HCT116 (cell line): ENCODE results near the gene P2RY4. TPM values are rescaled to one million over a fixed set of nuclear protein-coding genes. Genes with fewer than 3 reads are reported as not detected.

ENCODE experiments used
- ATAC-seq: fragments of 200-7000 bp; cut with Tn5 transposase; 2 replicates; pipeline ENCODE4 v1.9.1; 2020; ENCODE audit warnings: mild to moderate bottlenecking, moderate library complexity
- BruUV-seq: library from RNA; stranded (reverse); fragments of 400-500 nt; replicated peaks from 2 replicates; lab custom pipeline; 2021; lab: Mats Ljungman, UMichigan
- CTCF ChIA-PET: fragments of 300-600 bp; sonication (Branson Sonifier 250); formaldehyde crosslinking; loops from one replicate; lab custom pipeline; 2021; ENCODE audit warnings: antibody characterized with exemption; lab: Charles Lee
- POLR2A ChIA-PET: fragments of 300-600, 350-600 bp; sonication (Branson Sonifier 250); formaldehyde crosslinking; loops from one replicate; lab custom pipeline; 2021; ENCODE audit warnings: antibody characterized with exemption; lab: Charles Lee
- RAD21 ChIA-PET, 2 experiments: fragments of 300-600 bp; sonication (Branson Sonifier 250); formaldehyde crosslinking; loops; one replicate each; lab custom pipeline; 2023; ENCODE audit warnings: low total read pairs in 2 of 2; ENCODE audit not compliant: uncharacterized antibody in 2 of 2, unreplicated experiment in 2 of 2, low non-redundant PET in 1 of 2; lab: Charles Lee
- DNase-seq: peaks from one replicate; pipeline ENCODE4 v3.0.0-alpha.2; 2010; ENCODE audit warnings: low read depth, low spot score
- H2AFZ ChIP-seq: fragments of 200-600 bp; shearing (Covaris generic), sonication (generic); 2 replicates; pipeline ENCODE4 v1.6.1; 2017; ENCODE audit warnings: low read depth, mixed run types, mixed read lengths, antibody characterized with exemption, low read length; ENCODE audit not compliant: poor library complexity, severe bottlenecking
- H3K27ac ChIP-seq: 2 replicates; pipeline ENCODE4 v1.5.1; 2012; ENCODE audit warnings: low read depth, low read length
- H3K27me3 ChIP-seq: fragments of 200-600 bp; sonication (generic); 2 replicates; pipeline ENCODE4 v1.6.1; 2016; ENCODE audit warnings: mixed run types, low read length, mixed read lengths; ENCODE audit not compliant: insufficient read depth
- H3K36me3 ChIP-seq, 2 experiments: fragments of 200-500 bp in 1 of 2; fragments of 200-600 bp in 1 of 2; sonication (Bioruptor generic) in 1 of 2; sonication (generic) in 1 of 2; 2 replicates each; pipeline versions ENCODE4 v1.5.1 to v1.6.1; 2014 to 2016; ENCODE audit warnings: low read length in 2 of 2, inconsistent platforms in 1 of 2, mixed read lengths in 1 of 2, mixed run types in 1 of 2; ENCODE audit not compliant: insufficient read depth in 2 of 2, control insufficient read depth in 1 of 2
- H3K4me1 ChIP-seq, 2 experiments: fragments of 200-600 bp in 1 of 2; sonication (generic) in 1 of 2; 2 replicates each; pipeline versions ENCODE4 v1.5.1 to v1.6.1; 2012 to 2017; ENCODE audit warnings: low read length in 2 of 2, inconsistent platforms in 1 of 2, mild to moderate bottlenecking in 1 of 2, mixed read lengths in 1 of 2, mixed run types in 1 of 2, moderate library complexity in 1 of 2; ENCODE audit not compliant: insufficient read depth in 2 of 2, control insufficient read depth in 1 of 2
- H3K4me2 ChIP-seq: fragments of 200-600 bp; sonication (generic); 2 replicates; pipeline ENCODE4 v1.6.1; 2017; ENCODE audit warnings: mixed run types, low read length, mixed read lengths
- H3K4me3 ChIP-seq, 2 experiments: fragments of 200-600 bp in 1 of 2; sonication (generic) in 1 of 2; replicated peaks in 1 of 2; 2 replicates each; pipeline ENCODE4 v1.5.1; 2011 to 2016; ENCODE audit warnings: low read length in 2 of 2, control low read depth in 1 of 2, low read depth in 1 of 2, mild to moderate bottlenecking in 1 of 2, mixed read lengths in 1 of 2, mixed run types in 1 of 2
- H3K79me2 ChIP-seq: fragments of 200-600 bp; sonication (generic); 2 replicates; pipeline ENCODE4 v1.6.1; 2017; ENCODE audit warnings: mild to moderate bottlenecking, mixed run types, low read length, moderate library complexity, mixed read lengths; ENCODE audit not compliant: insufficient read depth
- H3K9ac ChIP-seq: fragments of 200-600 bp; sonication (generic); 2 replicates; pipeline ENCODE4 v1.6.1; 2016; ENCODE audit warnings: low read length, mixed read lengths
- H3K9me2 ChIP-seq: fragments of 200-600 bp; sonication (generic), shearing (Covaris generic); 2 replicates; pipeline ENCODE4 v1.6.1; 2017; ENCODE audit warnings: mixed run types, mild to moderate bottlenecking, moderate library complexity; ENCODE audit not compliant: insufficient read depth
- H3K9me3 ChIP-seq, 2 experiments: fragments of 200-500 bp in 1 of 2; fragments of 200-600 bp in 1 of 2; sonication (Bioruptor generic) in 1 of 2; sonication (generic) in 1 of 2; 2 replicates each; pipeline ENCODE4 v1.6.1; 2014 to 2017; ENCODE audit warnings: low read length in 2 of 2, mixed read lengths in 2 of 2, inconsistent platforms in 1 of 2, low read depth in 1 of 2, mild to moderate bottlenecking in 1 of 2, mixed run types in 1 of 2, moderate library complexity in 1 of 2; ENCODE audit not compliant: control insufficient read depth in 1 of 2, insufficient read depth in 1 of 2
- H4K20me1 ChIP-seq: fragments of 200-600 bp; sonication (generic), shearing (Covaris generic); 2 replicates; pipeline ENCODE4 v1.6.1; 2017; ENCODE audit warnings: mixed run types, mild to moderate bottlenecking, moderate library complexity; ENCODE audit not compliant: insufficient read depth
- ATF3 ChIP-seq: IDR thresholded peaks from 2 replicates; pipeline ENCODE4 v1.6.1; 2012
- CBX3 ChIP-seq: IDR thresholded peaks from 2 replicates; pipeline ENCODE4 v1.6.1; 2012; ENCODE audit warnings: low read depth
- FOSL1 ChIP-seq: IDR thresholded peaks from 2 replicates; pipeline ENCODE4 v1.6.1; 2012; ENCODE audit warnings: low read depth
- MAX ChIP-seq: IDR thresholded peaks from 2 replicates; pipeline ENCODE4 v1.6.1; 2012
- POLR2A ChIP-seq: IDR thresholded peaks from 2 replicates; pipeline ENCODE4 v1.7.0; 2011; ENCODE audit warnings: borderline replicate concordance; ENCODE audit not compliant: insufficient read depth, insufficient read length; ENCODE audit errors: extremely low read depth
- SIN3A ChIP-seq: IDR thresholded peaks from 2 replicates; pipeline ENCODE4 v1.6.1; 2012; ENCODE audit warnings: low read depth
- SP1 ChIP-seq: IDR thresholded peaks from 2 replicates; pipeline ENCODE4 v1.6.1; 2012; ENCODE audit warnings: low read depth
- TCF7L2 ChIP-seq: IDR thresholded peaks from 2 replicates; pipeline ENCODE4 v1.7.0; 2011; ENCODE audit warnings: borderline replicate concordance, inconsistent platforms; ENCODE audit not compliant: insufficient read depth, insufficient read length; ENCODE audit errors: extremely low read depth
- ZBTB33 ChIP-seq: IDR thresholded peaks from 2 replicates; pipeline ENCODE4 v1.6.1; 2011; ENCODE audit warnings: mild to moderate bottlenecking, low read length, moderate library complexity; ENCODE audit not compliant: insufficient replicate concordance; ENCODE audit errors: extremely low read depth
- ZFX ChIP-seq: fragments of 450-650 bp; IDR thresholded peaks from 2 replicates; pipeline ENCODE4 v1.6.1; 2017
- intact Hi-C: fragments of 100-400 bp; cut with micrococcal nuclease; formaldehyde crosslinking; loops from 2 replicates; pipeline ENCODE4 v1.10.0; 2022
- total RNA-seq: library from RNA; stranded (reverse); gene quantifications from one replicate; pipeline ENCODE4 v1.2.1, GENCODE V29; 2021; ENCODE audit not compliant: unreplicated experiment

Gene P2RY4
- total RNA-seq, 1 experiment from 2014 or later = not detected

- POLR2A ChIA-PET = no interaction called here
- RAD21 ChIA-PET = no interaction called here
- DNase-seq (no peak), ATAC-seq (no peak)
- Histone ChIP-seq H3K9ac (no peak overlapping the region), H3K27ac (no peak overlapping the region), H3K4me1 (no peaks in the 10 kb centered on the region), H2AFZ (no peak overlapping the region), H3K27me3 (no peaks in the 10 kb centered on the region), H3K36me3 (no peaks in the 10 kb centered on the region), H3K79me2 (no peaks in the 10 kb centered on the region), H4K20me1 (no peaks in the 10 kb centered on the region), H3K4me2 (no peak overlapping the region), H3K9me3 (no peaks in the 10 kb centered on the region), H3K4me3 (no peak overlapping the region)
- BruUV-seq = no TSS peak
- CTCF ChIA-PET = no interaction called here
- TF ChIP-seq TCF7L2 (no peak), ZBTB33 (no peak), ATF3 (no peak), ZFX (no peak), SP1 (no peak), CBX3 (no peak), FOSL1 (no peak), POLR2A (no peak), SIN3A (no peak), MAX (no peak)
- TF ChIP-seq, all 23 proteins: peak for 0
- intact Hi-C loops = no loop called here
- H3K9me2 ChIP-seq = no peaks in the 10 kb centered on the region
These were observed 33.3 kb downstream of the P2RY4 start for GRCh38 chrX:70226687-70227086.
